Hepatocyte (in vitro differentiated cells): ENCODE measurements around the gene ATP9B. TPM values are rescaled to one million over a fixed set of nuclear protein-coding genes. Genes with fewer than 3 reads are reported as not detected.

Experiments used
- DNase-seq: peaks from one replicate; pipeline ENCODE4 v3.0.0-alpha.2; 2016; ENCODE audit warnings: low spot score
- H2AFZ ChIP-seq: fragments of 200-600 bp; sonication (generic); 2 replicates; pipeline ENCODE4 v1.6.0; 2016; ENCODE audit warnings: antibody characterized with exemption, mild to moderate bottlenecking
- H3K27ac ChIP-seq: fragments of 200-600 bp; sonication (generic); 2 replicates; pipeline ENCODE4 v1.5.1; 2016; ENCODE audit warnings: mild to moderate bottlenecking
- H3K27me3 ChIP-seq: fragments of 200-600 bp; sonication (generic); 2 replicates; pipeline ENCODE4 v1.6.1; 2016
- H3K36me3 ChIP-seq: fragments of 200-600 bp; sonication (generic); replicated peaks from 2 replicates; pipeline ENCODE4 v1.5.1; 2016; ENCODE audit warnings: low read depth; ENCODE audit not compliant: insufficient read depth
- H3K4me1 ChIP-seq: fragments of 200-600 bp; sonication (generic); 2 replicates; pipeline ENCODE4 v1.5.1; 2016; ENCODE audit warnings: mild to moderate bottlenecking, moderate library complexity; ENCODE audit not compliant: insufficient read depth
- H3K4me2 ChIP-seq: fragments of 200-600 bp; sonication (generic); 2 replicates; pipeline ENCODE4 v1.6.0; 2016
- H3K4me3 ChIP-seq: fragments of 200-600 bp; sonication (generic); 2 replicates; pipeline ENCODE4 v1.5.1; 2016; ENCODE audit warnings: mild to moderate bottlenecking
- H3K79me2 ChIP-seq: fragments of 200-600 bp; sonication (generic); 2 replicates; pipeline ENCODE4 v1.6.0; 2017; ENCODE audit warnings: mild to moderate bottlenecking
- H3K9me2 ChIP-seq: fragments of 200-600 bp; sonication (generic); replicated peaks from 2 replicates; pipeline ENCODE4 v1.6.0; 2017; ENCODE audit warnings: mild to moderate bottlenecking; ENCODE audit not compliant: insufficient read depth
- H3K9me3 ChIP-seq: fragments of 200-600 bp; sonication (generic); 2 replicates; pipeline ENCODE4 v1.5.1; 2016; ENCODE audit warnings: low read depth, mild to moderate bottlenecking
- H4K20me1 ChIP-seq: fragments of 200-600 bp; sonication (generic); 2 replicates; pipeline ENCODE4 v1.6.0; 2016; ENCODE audit warnings: mild to moderate bottlenecking; ENCODE audit not compliant: insufficient read depth, poor library complexity, severe bottlenecking
- CTCF ChIP-seq: fragments of 200-600 bp; sonication (generic); IDR thresholded peaks from 2 replicates; pipeline ENCODE4 v1.5.1; 2016; ENCODE audit warnings: antibody characterized with exemption, mild to moderate bottlenecking; ENCODE audit not compliant: poor library complexity
- EZH2 ChIP-seq: fragments of 200-600 bp; sonication (generic); IDR thresholded peaks from 2 replicates; pipeline ENCODE4 v1.6.1; 2016; ENCODE audit warnings: antibody characterized with exemption, mild to moderate bottlenecking, borderline replicate concordance
- EZH2phosphoT487 ChIP-seq: fragments of 200-600 bp; sonication (generic); IDR thresholded peaks from one replicate; pipeline ENCODE4 v1.6.1; 2018; ENCODE audit warnings: antibody characterized with exemption, mild to moderate bottlenecking, low read depth, moderate library complexity; ENCODE audit not compliant: unreplicated experiment, severe bottlenecking
- WGBS: methylation state at CpG from one replicate; pipeline ENCODE4 v1.1.6; 2016; ENCODE audit warnings: low lambda C conversion rate; ENCODE audit errors: missing lambda C conversion rate; 5-methylcytosine and 5-hydroxymethylcytosine counted together
- polyA plus RNA-seq: library from polyadenylated mRNA; unstranded; fragments of >200 nt; fragmentation: Nextera tagmentation; extraction: Ambion mirVana; gene quantifications from 2 replicates; pipeline ENCODE4 v1.2.1, GENCODE V29; 2016
- total RNA-seq: library from RNA; depleted of rRNA; stranded (reverse); fragments of >200 nt; gene quantifications from 2 replicates; pipeline ENCODE4 v1.2.3, GENCODE V29; 2014

Gene ATP9B
- total and polyA plus RNA-seq, 2 experiments from 2014 or later = 14.6 to 23.8 TPM

- Histone ChIP-seq H3K36me3 (no peaks in the 10 kb centered on the region), H3K4me1 (no peaks in the 10 kb centered on the region), H3K4me2 (no peak overlapping the region), H3K27me3 (no peaks in the 10 kb centered on the region), H3K79me2 (no peaks in the 10 kb centered on the region), H3K9me3 (no peaks in the 10 kb centered on the region), H3K27ac (no peak overlapping the region), H3K9me2 (no peaks in the 10 kb centered on the region), H4K20me1 (no peaks in the 10 kb centered on the region), H2AFZ (no peak overlapping the region), H3K4me3 (no peak overlapping the region)
- TF ChIP-seq EZH2 (no peak), CTCF (no peak), EZH2phosphoT487 (no peak)
- no peak for DNase-seq
- 93% methylated on average over 9 of the region's 9 CpGs for WGBS
These were observed 181.8 kb downstream of the ATP9B start for GRCh38 chr18:79251021-79251420.

- Histone ChIP-seq H3K27ac (no peak overlapping the region), H3K79me2 (no peaks in the 10 kb centered on the region), H3K4me1 (no peaks in the 10 kb centered on the region), H3K4me2 (no peak overlapping the region), H3K9me3 (no peaks in the 10 kb centered on the region), H3K36me3 (no peaks in the 10 kb centered on the region), H3K9me2 (no peaks in the 10 kb centered on the region), H4K20me1 (no peaks in the 10 kb centered on the region), H3K27me3 (no peaks in the 10 kb centered on the region), H2AFZ (no peak overlapping the region), H3K4me3 (no peak overlapping the region)
- DNase-seq = no peak
- whole genome bisulfite sequencing = 97% methylated on average over 20 of the region's 20 CpGs
- TF ChIP-seq EZH2 (no peak), CTCF (no peak), EZH2phosphoT487 (no peak)
These were observed 183.9 kb downstream of the ATP9B start for GRCh38 chr18:79252904-79253633.

GRCh38 chr18:79257480-79257879 lies 188.3 kb downstream of the ATP9B start:
- no peak for DNase-seq
- H3K4me1 ChIP-seq = no peaks in the 10 kb centered on the region
- H3K36me3 ChIP-seq = no peaks in the 10 kb centered on the region
- H3K9me2 ChIP-seq = no peaks in the 10 kb centered on the region
- no peaks in the 10 kb centered on the region for H4K20me1 ChIP-seq
- no peak overlapping the region for H3K4me2 ChIP-seq
- no peak overlapping the region for H3K4me3 ChIP-seq
- H2AFZ ChIP-seq = no peak overlapping the region
- no peaks in the 10 kb centered on the region for H3K79me2 ChIP-seq
- 80% methylated on average over 6 of the region's 6 CpGs for WGBS
- H3K27me3 ChIP-seq = no peaks in the 10 kb centered on the region
- H3K9me3 ChIP-seq = no peaks in the 10 kb centered on the region
- no peak overlapping the region for H3K27ac ChIP-seq
- TF ChIP-seq CTCF (no peak), EZH2 (no peak), EZH2phosphoT487 (no peak)
